Lower leg skin (tissue), 4 donors: Measurements from ENCODE around the gene ZNF736. TPM values are rescaled to one million over a fixed set of nuclear protein-coding genes. Genes with fewer than 3 reads are reported as not detected.

Source experiments
- DNase-seq, 2 donors: peaks; one replicate each; pipeline ENCODE4 v3.0.0-alpha.2; 2019; ENCODE audit warnings: low spot score in 2 of 2
- H3K4me3 ChIP-seq: fragments of 200-600 bp; sonication (generic); 2 replicates; pipeline ENCODE4 v1.5.1; 2017; ENCODE audit warnings: mild to moderate bottlenecking, low read depth; ENCODE audit not compliant: poor library complexity, severe bottlenecking
- POLR2A ChIP-seq, 2 donors: fragments of 450-650 bp; IDR thresholded peaks; one replicate each; pipeline ENCODE4 v1.6.1; 2016 to 2017; ENCODE audit warnings: antibody characterized with exemption in 2 of 2, mild to moderate bottlenecking in 1 of 2, moderate library complexity in 1 of 2
- WGBS, 2 donors: methylation state at CpG; one replicate each; pipeline ENCODE4 v1.1.5; 2018; 5-methylcytosine and 5-hydroxymethylcytosine counted together
- intact Hi-C: fragments of 100-400 bp; cut with DNase I; formaldehyde crosslinking; loops from one replicate; pipeline ENCODE4 v1.15.0; 2023; ENCODE audit warnings: low total_unique reads
- total RNA-seq, 4 donors: library from RNA; depleted of rRNA; stranded (reverse); fragments of >200 nt; gene quantifications; one replicate each; pipeline ENCODE4 v1.1.0, GENCODE V29; 2016
- TF ChIP-seq, protein P1 (sequence below), 3 donors: fragments of 450-650 bp; IDR thresholded peaks; one replicate each; pipeline ENCODE4 v1.5.1; 2016; ENCODE audit warnings: antibody characterized with exemption in 3 of 3, mild to moderate bottlenecking in 3 of 3, moderate library complexity in 2 of 3

ZNF736 gene
- total RNA-seq, 4 donors from 2014 or later, result 2.7 to 20.7 (median 7.5) TPM

DNA sequence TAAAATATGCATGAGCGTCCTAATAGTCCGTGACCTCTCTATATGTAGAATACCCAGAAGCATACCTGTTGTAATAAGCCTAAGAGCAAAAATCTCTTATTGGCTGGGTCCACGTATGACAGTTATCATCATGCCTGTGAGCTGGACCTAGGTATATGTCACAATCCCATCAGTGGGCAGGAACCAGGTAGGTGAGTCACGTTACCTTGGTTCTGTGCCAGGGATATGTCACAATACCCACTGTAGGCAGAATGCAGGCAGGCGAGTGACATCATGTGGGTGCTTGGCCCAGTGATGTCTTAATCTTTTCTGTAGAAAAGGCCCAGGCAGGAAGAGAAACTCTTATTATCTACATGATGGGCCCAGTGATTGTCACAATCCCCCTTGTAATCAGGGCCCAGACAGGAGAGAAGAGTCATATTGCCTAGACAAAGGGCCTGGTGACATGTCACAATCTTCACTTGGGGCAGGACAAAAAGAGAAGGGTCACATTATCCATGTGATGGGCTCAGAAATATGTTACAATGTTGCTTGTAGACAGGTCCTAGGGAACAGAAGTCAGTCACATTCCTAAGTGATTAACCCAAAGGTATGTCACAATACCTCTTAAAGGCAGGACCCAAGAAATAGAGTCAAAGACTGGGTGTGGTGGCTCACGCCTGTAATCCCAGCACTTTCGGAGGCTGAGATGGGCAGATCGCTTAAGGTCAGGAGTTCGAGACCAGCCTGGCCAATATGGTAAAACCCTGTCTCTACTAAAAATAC lies 12.9 kb upstream of the ZNF736 start:
- no peak for DNase-seq
- no peak for TF ChIP-seq POLR2A (IDR thresholded peaks at IDR 0.05)
- TF ChIP-seq, protein P1, sequence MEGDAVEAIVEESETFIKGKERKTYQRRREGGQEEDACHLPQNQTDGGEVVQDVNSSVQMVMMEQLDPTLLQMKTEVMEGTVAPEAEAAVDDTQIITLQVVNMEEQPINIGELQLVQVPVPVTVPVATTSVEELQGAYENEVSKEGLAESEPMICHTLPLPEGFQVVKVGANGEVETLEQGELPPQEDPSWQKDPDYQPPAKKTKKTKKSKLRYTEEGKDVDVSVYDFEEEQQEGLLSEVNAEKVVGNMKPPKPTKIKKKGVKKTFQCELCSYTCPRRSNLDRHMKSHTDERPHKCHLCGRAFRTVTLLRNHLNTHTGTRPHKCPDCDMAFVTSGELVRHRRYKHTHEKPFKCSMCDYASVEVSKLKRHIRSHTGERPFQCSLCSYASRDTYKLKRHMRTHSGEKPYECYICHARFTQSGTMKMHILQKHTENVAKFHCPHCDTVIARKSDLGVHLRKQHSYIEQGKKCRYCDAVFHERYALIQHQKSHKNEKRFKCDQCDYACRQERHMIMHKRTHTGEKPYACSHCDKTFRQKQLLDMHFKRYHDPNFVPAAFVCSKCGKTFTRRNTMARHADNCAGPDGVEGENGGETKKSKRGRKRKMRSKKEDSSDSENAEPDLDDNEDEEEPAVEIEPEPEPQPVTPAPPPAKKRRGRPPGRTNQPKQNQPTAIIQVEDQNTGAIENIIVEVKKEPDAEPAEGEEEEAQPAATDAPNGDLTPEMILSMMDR (IDR thresholded peaks at IDR 0.05), result no peak
- H3K4me3 ChIP-seq, result no peak overlapping the region
- WGBS, 2 donors, result 67 to 76% methylated on average over 9 of the region's 9 CpGs
- intact Hi-C loops, result no loop called here

DNA sequence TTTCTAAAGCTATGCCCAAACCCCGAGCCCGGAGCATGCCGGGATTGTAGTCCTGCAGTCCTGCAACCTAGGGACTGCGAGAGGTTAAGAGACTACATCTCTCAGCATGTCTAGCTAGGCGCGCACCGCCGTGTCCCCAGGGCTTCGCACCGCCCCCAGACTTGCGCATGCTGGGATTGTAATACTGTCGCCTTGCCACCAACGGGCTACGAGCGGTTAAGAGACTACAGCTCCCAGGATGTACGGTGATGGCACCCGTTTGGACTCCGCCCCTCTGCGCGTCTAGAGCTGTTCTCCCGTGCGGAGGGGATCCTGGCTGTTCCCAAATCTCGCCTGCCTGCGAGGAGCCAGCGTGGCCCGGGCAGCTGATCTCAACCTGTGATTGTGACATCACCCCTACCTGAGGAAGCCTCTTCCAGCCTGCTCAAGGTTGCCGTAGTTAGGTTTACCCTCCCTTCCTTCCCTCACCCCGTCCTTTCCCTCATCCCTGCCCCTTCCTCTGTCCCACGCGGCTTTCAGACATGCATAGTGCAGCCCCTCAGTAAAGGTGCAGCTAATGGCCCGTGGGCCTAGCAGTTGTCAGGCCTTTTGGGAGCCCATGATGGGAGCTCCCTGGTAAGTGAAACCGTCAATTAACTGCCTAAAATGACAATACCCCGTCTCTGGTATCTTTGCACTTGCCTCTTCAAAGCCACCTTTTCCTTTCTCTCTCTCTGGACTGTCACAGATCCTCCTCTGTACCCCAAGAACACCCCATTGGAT lies 6.3 kb upstream of the ZNF736 start:
- peak overlapping the region; percentile 42 for H3K4me3 ChIP-seq
- 4% methylated on average over 27 to 32 of the region's 33 CpGs for WGBS, 2 donors
- peak; percentile 94 to 98 for DNase-seq
- TF ChIP-seq, protein P1 (IDR thresholded peaks at IDR 0.05), result no peak
- TF ChIP-seq POLR2A (IDR thresholded peaks at IDR 0.05), result no peak
- intact Hi-C loops, result no loop called here

DNA sequence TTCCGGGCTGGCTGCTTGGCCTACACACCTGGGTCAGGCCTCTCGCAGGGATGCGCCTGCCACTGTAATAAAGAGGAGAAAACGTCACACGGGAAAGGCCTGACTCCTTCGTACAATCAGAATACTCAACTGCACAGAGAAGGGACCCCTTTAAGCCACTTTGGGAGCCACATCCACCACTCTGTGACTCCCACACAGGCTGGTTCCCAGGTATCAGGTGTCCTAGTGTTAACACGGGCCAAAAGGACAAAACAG lies 5.8 kb upstream of the ZNF736 start:
- H3K4me3 ChIP-seq, result no peak overlapping the region
- 57 to 62% methylated on average over 7 of the region's 7 CpGs for WGBS, 2 donors
- DNase-seq, result no peak
- TF ChIP-seq, protein P1 (IDR thresholded peaks at IDR 0.05), result no peak
- no peak for TF ChIP-seq POLR2A (IDR thresholded peaks at IDR 0.05)
- intact Hi-C loops, result no loop called here

DNA sequence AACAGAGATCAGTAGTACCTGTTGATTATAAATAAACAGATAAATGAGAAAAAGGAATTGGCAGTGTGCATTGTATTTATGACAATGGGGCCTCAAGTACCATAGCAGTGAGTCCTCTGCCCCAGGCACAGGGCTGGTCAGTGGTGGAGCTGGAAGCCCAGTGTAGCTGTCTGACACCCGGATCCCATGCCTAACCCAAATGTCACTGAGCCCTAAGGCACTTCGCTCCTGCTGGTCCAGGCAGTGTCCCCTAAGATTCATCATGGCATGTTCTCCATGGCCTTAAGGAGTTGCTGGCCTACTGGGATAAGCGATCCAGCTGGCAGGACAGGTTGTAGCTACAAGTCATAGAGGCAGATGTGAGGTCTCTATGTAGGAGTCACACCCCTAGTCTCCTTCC lies 3.3 kb upstream of the ZNF736 start:
- TF ChIP-seq, protein P1 (IDR thresholded peaks at IDR 0.05), result no peak
- no peak for TF ChIP-seq POLR2A (IDR thresholded peaks at IDR 0.05)
- no peak for DNase-seq
- intact Hi-C loops, result no loop called here
- 71 to 91% methylated on average over 3 of the region's 3 CpGs for WGBS, 2 donors
- no peak overlapping the region for H3K4me3 ChIP-seq

DNA sequence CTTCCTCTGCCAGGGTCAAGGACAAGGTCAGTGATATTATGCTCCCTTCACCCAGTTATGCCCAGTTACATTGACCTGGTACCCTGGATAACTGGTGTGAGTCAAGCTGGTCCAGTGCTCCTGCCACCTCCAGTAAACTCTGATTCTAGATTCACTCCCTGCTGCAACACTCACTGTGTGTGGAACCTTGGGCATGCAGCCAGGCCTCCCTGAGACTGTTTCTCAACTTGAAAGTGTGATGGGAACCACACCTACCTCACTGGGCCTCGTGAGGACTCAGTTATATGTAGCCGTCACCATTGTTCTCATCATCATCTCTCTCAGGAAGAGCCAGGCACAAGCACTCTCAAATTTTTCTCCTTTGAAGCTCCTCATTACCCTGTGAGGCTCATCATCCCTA lies 935 bp upstream of the ZNF736 start:
- WGBS, 2 donors, result 47 to 65% methylated on average over 2 of the region's 2 CpGs
- TF ChIP-seq POLR2A (IDR thresholded peaks at IDR 0.05), result no peak
- TF ChIP-seq, protein P1 (IDR thresholded peaks at IDR 0.05), result no peak
- no peak overlapping the region for H3K4me3 ChIP-seq
- intact Hi-C loops, result no loop called here
- DNase-seq, result peak in 1 of 2 donors; percentile 86
